DOHH2 (cell line): ENCODE data around the gene CD68.

Experiments
- CTCF ChIP-seq: fragments of 200-600 bp; sonication (generic); IDR thresholded peaks from one replicate; pipeline ENCODE4 v1.5.1; 2014; ENCODE audit warnings: antibody characterized with exemption, mild to moderate bottlenecking, low read depth, low read length; ENCODE audit not compliant: poor library complexity, severe bottlenecking
- EZH2phosphoT487 ChIP-seq: fragments of 200-600 bp; sonication (generic); IDR thresholded peaks from 2 replicates; pipeline ENCODE4 v1.6.1; 2017; ENCODE audit warnings: borderline replicate concordance, mild to moderate bottlenecking, antibody characterized with exemption, low read length, moderate library complexity, mixed read lengths

- TF ChIP-seq CTCF: no peak
- TF ChIP-seq EZH2phosphoT487: no peak
These were observed 5.9 kb upstream of the CD68 start for GRCh38 chr17:7573324-7574080.
